Measurements from ENCODE around the gene PHACTR3. TPM values are rescaled to one million over a fixed set of nuclear protein-coding genes. Genes with fewer than 3 reads are reported as not detected.

Gene PHACTR3
- total and polyA plus RNA-seq, 2 of the 8 experiments (the other 6 are each of a cell fraction or from before 2014, with no cell fraction given) = 0.05 to 0.13 TPM

DNA sequence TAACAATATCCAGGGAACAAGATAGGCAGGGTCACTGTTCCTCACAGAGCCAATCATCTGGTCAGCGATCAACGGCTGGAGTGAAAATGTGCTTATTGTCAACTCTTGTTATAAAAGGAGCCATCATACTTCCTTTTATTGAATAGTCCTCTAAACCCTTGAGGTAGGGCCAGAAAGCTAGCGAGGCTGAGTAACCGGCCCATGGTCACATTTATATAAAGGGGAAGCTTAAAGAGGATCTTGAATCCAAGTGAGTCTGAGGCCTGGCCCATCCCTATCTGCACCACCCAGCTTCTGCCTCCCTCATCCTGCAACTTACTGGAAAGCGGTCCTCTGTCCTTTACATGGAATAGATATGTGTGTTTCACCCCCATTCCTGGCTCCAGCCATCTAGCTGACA, 9.5 kb downstream of the PHACTR3 start:
- Histone ChIP-seq H3K18ac (ENCODE audit: extremely low read depth, low read length) (no peak overlapping the region), H3K4me1 (replicated peaks in 1 of 4; ENCODE audit: control insufficient read depth in 3 of 4, insufficient read depth in 4 of 4, low read length in 3 of 4) (no peaks in the 10 kb centered on the region), H2BK12ac (ENCODE audit: low read depth, low read length) (no peak overlapping the region), H4K5ac (ENCODE audit: insufficient read length, low read depth, low read length) (no peak overlapping the region), H4K20me1 (replicated peaks in 1 of 2; ENCODE audit: control insufficient read depth in 1 of 2, insufficient read depth in 2 of 2, low read length in 2 of 2) (no peaks in the 10 kb centered on the region), H3K14ac (ENCODE audit: insufficient read length) (no peak overlapping the region), H3K23me2 (ENCODE audit: low read depth, low read length) (no peaks in the 10 kb centered on the region), H2BK20ac (ENCODE audit: low read length) (no peak overlapping the region), H4K8ac (ENCODE audit: extremely low read depth, insufficient read depth, low read length) (no peak overlapping the region), H2BK5ac (ENCODE audit: low read depth, low read length) (no peak overlapping the region), H2AFZ (ENCODE audit: low read length) (no peak overlapping the region), H3K27me3 (replicated peaks in 1 of 4; ENCODE audit: control insufficient read depth in 3 of 4, extremely low read depth in 1 of 4, insufficient read depth in 3 of 4, low read length in 3 of 4) (no peaks in the 10 kb centered on the region), H4K91ac (replicated peaks; ENCODE audit: insufficient read length, low read length) (no peak overlapping the region), H3K9me3 (ENCODE audit: insufficient read depth in 2 of 2, low read depth in 1 of 2, low read length in 1 of 2) (peaks cover 77 to 99% of the 10 kb centered on the region in 2 experiments), H3K4me2 (ENCODE audit: insufficient read depth in 1 of 2, low read depth in 2 of 2, low read length in 2 of 2) (no peak overlapping the region), H3K4me3 (ENCODE audit: extremely low read depth in 1 of 4, insufficient read depth in 2 of 4, low read depth in 3 of 4, low read length in 4 of 4) (no peak overlapping the region), H3K79me2 (ENCODE audit: control insufficient read depth in 1 of 2, insufficient read depth in 2 of 2, low read length in 2 of 2) (no peaks in the 10 kb centered on the region), H3K27ac (ENCODE audit: low read depth, low read length) (no peak overlapping the region), H3K79me1 (ENCODE audit: low read depth, low read length) (no peaks in the 10 kb centered on the region), H3K36me3 (ENCODE audit: control insufficient read depth in 2 of 4, insufficient read depth in 4 of 4, low read length in 3 of 4) (no peaks in the 10 kb centered on the region), H2AK5ac (ENCODE audit: low read depth, low read length) (no peak overlapping the region), H3K56ac (replicated peaks; ENCODE audit: insufficient read length, low read depth, low read length) (no peak overlapping the region), H2BK120ac (replicated peaks; ENCODE audit: low read depth, low read length) (no peak overlapping the region), H3K23ac (ENCODE audit: insufficient read length) (no peak overlapping the region), H3K9ac (replicated peaks in 1 of 4; ENCODE audit: extremely low read depth in 1 of 4, low read depth in 3 of 4, low read length in 3 of 4) (no peak overlapping the region), H2BK15ac (ENCODE audit: low read length) (no peak overlapping the region), H3K4ac (replicated peaks; ENCODE audit: insufficient read length, low read depth, low read length) (no peak overlapping the region)
- DNase-seq (ENCODE audit: low read depth in 1 of 2, low spot score in 2 of 2) = no peak
- WGBS, 2 experiments (ENCODE audit: extremely low coverage in 1 of 2, insufficient coverage in 1 of 2, insufficient read length in 1 of 2, insufficient replicate concordance in 2 of 2, low coverage in 1 of 2, low lambda C conversion rate in 2 of 2, missing lambda C conversion rate in 1 of 2) = 70% methylated on average over 5 of the region's 5 CpGs; no CpG with 5 or more reads in 1 of the 2 experiments
- ChIA-PET CTCF (ENCODE audit: partially characterized antibody) (no interaction called here), POLR2A (ENCODE audit: partially characterized antibody) (no interaction called here)
- FAIRE-seq = no peak
- TF ChIP-seq SP1 (IDR thresholded peaks at IDR 0.05; ENCODE audit: low read depth, low read length) (no peak), RBBP5 (IDR thresholded peaks at IDR 0.05; ENCODE audit: borderline replicate concordance, low read depth, low read length) (no peak), TCF12 (IDR thresholded peaks at IDR 0.05; ENCODE audit: low read depth, low read length) (no peak), SRF (IDR thresholded peaks at IDR 0.05; ENCODE audit: low read depth, low read length) (no peak), CHD2 (IDR thresholded peaks at IDR 0.05; ENCODE audit: low read length) (no peak)
- TF ChIP-seq, protein P1, sequence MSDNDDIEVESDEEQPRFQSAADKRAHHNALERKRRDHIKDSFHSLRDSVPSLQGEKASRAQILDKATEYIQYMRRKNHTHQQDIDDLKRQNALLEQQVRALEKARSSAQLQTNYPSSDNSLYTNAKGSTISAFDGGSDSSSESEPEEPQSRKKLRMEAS (IDR thresholded peaks at IDR 0.05) = no peak
